Left renal cortex interstitium (tissue), 4 donors: ENCODE results near the gene CCDC154. TPM values are rescaled to one million over a fixed set of nuclear protein-coding genes. Genes with fewer than 3 reads are reported as not detected.

Source experiments
- DNase-seq, 4 donors: peaks; one replicate each; pipeline ENCODE4 v3.0.0-alpha.2; 2013; ENCODE audit warnings: low read depth in 4 of 4, low spot score in 2 of 4, missing footprints in 1 of 4
- polyA plus RNA-seq, 4 donors: library from polyadenylated mRNA; unstranded; fragments of 120-200 nt; gene quantifications; one replicate each; pipeline ENCODE4 v1.2.1, GENCODE V29; 2013; ENCODE audit not compliant: insufficient read length in 4 of 4

The CCDC154 gene
- polyA plus RNA-seq, 4 donors, result 1.5 to 3.7 (median 2.9) TPM

- DNase-seq, result no peak
These were observed 16.6 kb downstream of the CCDC154 start for GRCh38 chr16:1427473-1428461.

- peak in 2 of 4 donors; percentile 43 to 44 for DNase-seq
These were observed 17.5 kb downstream of the CCDC154 start for GRCh38 chr16:1426734-1427471.

GRCh38 chr16:1425616-1426370 is 18.6 kb downstream of the CCDC154 start:
- no peak for DNase-seq

- no peak for DNase-seq
These were observed 20.3 kb downstream of the CCDC154 start for GRCh38 chr16:1424028-1424427.

- DNase-seq, result no peak
These were observed 22.3 kb downstream of the CCDC154 start for GRCh38 chr16:1422076-1422475.

- DNase-seq, result no peak
These were observed 24.2 kb downstream of the CCDC154 start for GRCh38 chr16:1420111-1420539.

- DNase-seq, result no peak
These were observed 27.8 kb downstream of the CCDC154 start for GRCh38 chr16:1416521-1416941.

- DNase-seq, result peak in 1 of 4 donors; percentile 46
These were observed 29.7 kb downstream of the CCDC154 start, which contains the start of gene UNKL for GRCh38 chr16:1414532-1415260. TSS of gene UNKL (minus strand) at chr16:1414704. CDS start at chr16:1414691, 13 bp downstream.

- DNase-seq, result peak in 1 of 4 donors; percentile 48
These were observed 30.4 kb downstream of the CCDC154 start for GRCh38 chr16:1413684-1414531.

- DNase-seq, result no peak
These were observed 31.5 kb downstream of the CCDC154 start for GRCh38 chr16:1412847-1413246.

- DNase-seq, result peak in 3 of 4 donors; percentile 72 to 81 (median 73)
These were observed 36.1 kb downstream of the CCDC154 start for GRCh38 chr16:1408171-1408837.

- no peak for DNase-seq
These were observed 36.6 kb downstream of the CCDC154 start for GRCh38 chr16:1407753-1408152.

GRCh38 chr16:1403733-1404132 is 40.6 kb downstream of the CCDC154 start:
- DNase-seq, result no peak

GRCh38 chr16:1403036-1403435 is 41.3 kb downstream of the CCDC154 start:
- DNase-seq, result no peak

GRCh38 chr16:1401758-1402154 is 42.6 kb downstream of the CCDC154 start:
- DNase-seq, result no peak

- no peak for DNase-seq
These were observed 43.1 kb downstream of the CCDC154 start for GRCh38 chr16:1401061-1401757.

- no peak for DNase-seq
These were observed 45.4 kb downstream of the CCDC154 start for GRCh38 chr16:1398826-1399581.
